Activated CD4-positive, alpha-beta T cell treated with anti-CD3 and anti-CD28 coated beads for 48 hours (primary cell): Measurements from ENCODE around the gene PHC2.
A peak's percentile ranks its signal among the peaks of the same experiment; 100 is the strongest.

Source experiments
- DNase-seq: peaks from one replicate; pipeline ENCODE4 v3.0.0-alpha.2; 2020

The PHC2 gene

DNA sequence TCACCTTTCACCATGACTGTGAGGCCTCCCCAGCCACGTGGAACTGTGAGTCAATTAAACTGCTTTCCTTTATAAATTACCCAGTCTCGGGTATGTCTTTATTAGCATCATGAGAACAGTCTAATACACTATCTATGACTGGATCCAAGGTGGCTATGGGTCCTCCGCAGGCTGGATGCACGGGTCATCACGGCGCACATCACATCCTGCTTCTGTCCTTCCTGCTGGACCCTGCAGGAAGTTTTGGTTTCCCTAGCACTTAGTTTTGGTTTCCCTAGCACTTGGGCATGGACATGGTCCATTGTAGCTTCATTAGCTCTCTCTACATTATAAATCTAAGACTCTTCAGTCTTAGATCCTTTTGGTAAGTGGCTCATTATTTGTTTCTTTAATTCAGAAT lies 14.2 kb upstream of the PHC2 start:
- DNase-seq = no peak

- DNase-seq = no peak
Observed at GRCh38 chr1:33443705-33444180, 12.8 kb upstream of the PHC2 start.

DNA sequence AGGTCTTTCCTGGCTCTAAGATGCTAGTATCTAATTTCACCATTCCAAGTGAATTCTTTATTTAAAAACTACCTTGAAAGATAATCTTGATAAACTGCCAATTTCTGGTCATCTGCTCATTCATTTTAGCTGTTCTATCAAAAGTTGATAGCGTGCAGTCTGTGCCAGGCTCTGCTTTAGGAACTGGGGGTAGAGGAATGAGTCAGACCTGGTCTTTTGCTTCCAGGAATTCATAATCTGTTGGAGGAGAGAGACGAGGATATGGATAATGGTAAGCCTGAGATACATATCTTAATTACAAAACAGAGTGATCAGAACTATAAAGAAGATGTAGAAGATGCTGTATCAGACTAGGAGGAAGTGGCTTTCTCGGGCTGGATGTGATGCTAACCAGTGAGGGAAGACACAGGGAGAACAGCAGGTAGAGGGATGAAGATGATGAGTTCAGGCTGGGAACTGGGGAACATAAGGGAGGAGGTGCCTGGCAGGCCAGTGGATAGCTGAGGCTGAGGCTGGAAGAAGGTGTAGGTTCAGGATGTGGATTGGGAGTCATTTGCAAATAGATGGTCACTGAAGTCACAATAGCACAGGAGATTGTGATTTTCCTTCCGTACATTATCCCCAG lies 12.3 kb upstream of the PHC2 start:
- DNase-seq = no peak

DNA sequence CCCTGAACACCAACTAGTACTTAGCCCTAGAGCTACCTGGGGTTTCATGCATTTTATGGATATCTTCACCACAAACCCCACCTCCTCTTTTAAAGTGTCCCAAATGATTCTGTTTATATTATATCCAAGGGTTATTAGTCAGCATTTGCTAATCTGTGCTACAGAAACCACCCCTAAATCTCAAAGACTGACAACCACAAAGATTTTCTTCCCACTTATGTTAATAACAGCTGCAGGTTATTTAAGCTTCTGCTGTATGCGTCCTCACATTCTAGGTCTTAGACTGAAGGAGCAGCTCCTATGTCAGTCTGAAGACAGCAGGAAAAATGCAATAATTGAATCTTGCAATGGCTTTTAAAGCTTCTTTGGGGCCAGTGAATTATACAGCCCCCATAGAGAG lies 11.2 kb upstream of the PHC2 start:
- no peak for DNase-seq

GRCh38 chr1:33441088-33441745 lies 10.3 kb upstream of the PHC2 start:
- no peak for DNase-seq

DNA sequence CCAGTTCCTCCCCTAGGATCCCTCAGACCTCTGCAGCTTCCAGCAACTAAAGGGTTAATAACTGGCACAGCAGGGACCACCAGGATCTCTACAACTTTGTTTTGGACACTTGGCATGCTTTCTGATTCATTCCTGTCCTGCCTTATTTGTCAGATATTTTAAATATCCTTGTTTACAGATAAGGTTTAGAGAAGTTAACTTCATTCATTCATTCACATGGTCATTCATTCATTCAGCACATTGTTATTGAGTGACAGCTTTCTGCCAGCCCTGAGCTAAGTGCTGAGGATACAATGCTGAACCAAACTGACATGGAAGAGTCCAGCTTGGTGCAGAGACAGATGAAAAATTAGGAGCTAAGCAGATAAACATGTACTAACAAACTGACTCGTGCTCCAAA lies 8.8 kb upstream of the PHC2 start:
- DNase-seq = no peak

GRCh38 chr1:33438364-33439160 lies 7.7 kb upstream of the PHC2 start:
- no peak for DNase-seq

DNA sequence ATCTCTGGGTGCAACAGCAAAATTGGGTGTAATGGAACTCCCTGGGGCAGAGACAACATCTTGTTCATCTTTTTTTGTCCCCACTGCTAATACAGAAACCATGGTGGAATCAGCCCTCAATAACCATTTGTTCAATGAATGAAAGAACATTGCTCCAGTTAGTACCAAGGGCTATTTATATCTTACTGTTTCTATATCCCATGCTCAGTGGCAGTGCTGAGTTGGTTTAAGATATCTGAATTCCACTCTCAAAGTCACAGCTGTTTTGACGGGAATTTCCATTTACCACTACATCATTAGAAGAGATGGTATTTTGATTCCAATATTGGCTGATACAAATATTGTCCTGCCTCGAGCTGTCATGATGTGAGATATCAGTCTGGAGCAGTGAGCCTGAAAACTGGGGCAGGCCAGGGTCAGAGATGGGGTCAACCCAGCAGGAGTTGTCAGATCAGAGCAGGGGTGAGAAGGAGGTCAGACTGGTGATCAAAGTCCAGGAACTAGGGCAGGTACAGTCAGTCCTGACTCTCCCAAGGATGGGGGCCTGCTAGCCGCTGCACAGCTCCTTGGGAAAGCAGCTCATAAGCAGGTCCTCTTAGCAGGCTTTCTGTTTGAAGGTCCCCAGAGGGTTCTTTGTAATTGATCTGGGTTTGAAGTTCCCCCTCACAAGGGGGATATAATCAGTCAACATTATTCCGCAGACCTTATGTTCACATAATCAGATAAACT lies 5.8 kb upstream of the PHC2 start:
- DNase-seq = no peak

GRCh38 chr1:33435096-33435820 lies 4.4 kb upstream of the PHC2 start:
- DNase-seq = no peak

DNA sequence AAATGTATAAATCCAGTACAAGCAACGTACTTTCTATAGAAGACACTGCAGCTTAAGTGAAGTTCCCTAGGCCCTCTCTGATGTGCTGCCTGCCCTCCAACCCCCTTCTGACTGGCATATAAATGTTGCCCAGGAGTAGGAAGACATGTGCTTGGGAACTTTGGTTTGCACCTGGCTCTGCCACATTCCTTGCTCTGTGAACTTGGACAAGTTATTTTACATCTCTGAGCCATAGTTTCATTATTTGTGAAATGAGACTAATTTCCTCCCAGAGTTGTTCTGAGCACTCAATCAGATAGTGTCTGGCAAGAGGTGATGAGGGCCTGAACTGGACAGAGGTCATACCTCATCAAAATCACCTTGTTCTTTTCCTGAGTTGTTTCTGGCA lies 3.5 kb upstream of the PHC2 start:
- DNase-seq = no peak

DNA sequence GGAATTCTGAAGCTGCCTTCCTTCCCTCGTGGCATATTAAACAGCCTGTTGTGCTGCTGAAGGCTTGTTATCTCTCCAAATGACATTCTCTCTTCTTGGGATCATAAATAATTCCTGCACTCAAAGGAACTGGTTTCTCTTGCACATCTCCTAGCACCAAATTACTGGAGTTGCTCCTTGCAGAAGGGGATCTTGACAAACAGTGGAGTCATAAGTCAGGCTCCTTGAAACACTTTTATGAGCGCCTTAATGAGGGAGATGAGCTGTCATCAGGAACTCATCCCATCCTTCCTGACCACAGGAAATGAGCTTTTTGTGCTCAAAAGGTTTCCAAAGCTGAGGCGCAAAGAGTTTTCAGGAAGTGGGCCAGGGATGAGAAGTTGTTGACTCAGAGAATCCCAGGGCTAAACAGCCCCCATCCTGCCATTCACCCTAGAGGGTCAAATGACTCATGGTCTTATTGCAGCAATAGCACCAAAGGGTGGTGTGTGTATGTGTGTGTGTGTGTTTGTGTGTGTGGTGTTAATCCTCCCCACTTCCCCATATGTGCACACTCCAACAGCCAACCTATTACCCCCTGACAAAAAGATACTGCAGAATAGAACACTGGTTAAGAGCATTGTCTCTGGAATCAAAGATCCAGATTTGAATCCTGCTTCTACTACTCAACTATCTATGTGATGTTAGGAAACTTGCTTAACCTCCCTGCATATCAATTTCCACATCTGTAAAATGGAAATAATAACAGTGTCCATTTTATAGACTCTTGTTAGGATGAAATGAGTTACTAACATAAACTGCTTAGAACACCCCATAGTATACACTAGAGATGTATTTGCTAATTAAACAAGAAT lies 2.8 kb upstream of the PHC2 start:
- DNase-seq = peak; percentile 7

DNA sequence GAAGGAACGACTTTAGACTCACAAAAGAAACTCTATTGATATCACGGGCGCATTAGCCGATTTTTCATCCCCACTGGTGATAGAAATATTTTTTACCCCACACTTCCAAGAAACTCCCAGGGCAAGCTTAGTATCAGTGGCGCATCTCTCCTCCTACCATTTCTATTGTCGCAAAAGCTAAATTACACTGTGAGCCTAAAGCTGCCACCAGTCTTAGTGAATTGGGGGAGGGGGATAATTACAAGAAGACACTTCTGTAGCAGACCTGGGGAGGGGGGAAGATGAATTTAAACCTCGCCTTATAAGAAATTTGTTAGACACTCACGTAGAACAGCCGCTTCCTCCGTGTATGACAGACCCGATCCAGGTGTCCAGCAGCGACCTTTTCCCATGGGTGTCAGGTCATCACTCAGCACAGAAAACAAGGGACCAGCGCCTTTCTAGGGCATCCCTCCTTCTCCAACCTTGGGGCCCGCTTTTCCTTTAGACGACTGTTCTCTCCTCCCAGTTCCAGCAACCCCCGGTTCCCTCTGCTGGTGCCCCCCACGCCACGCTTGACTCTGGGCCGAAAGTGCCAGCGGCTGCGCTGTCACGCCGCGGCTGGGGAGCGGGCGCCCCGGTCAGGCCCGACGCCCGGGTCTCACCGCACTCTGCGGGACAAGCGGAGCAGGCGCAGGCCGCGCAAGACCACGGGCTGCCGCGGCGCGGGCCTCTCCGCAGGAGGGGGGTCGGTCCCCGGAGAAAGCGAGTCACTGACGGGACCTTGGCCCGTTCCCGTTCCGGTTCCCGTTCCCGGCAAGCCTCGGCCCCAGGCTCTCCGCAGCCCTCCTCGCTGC lies 821 bp downstream of the PHC2 start:
- DNase-seq = peak; percentile 10

- no peak for DNase-seq
Observed at GRCh38 chr1:33429332-33429731, 1.6 kb downstream of the PHC2 start.

DNA sequence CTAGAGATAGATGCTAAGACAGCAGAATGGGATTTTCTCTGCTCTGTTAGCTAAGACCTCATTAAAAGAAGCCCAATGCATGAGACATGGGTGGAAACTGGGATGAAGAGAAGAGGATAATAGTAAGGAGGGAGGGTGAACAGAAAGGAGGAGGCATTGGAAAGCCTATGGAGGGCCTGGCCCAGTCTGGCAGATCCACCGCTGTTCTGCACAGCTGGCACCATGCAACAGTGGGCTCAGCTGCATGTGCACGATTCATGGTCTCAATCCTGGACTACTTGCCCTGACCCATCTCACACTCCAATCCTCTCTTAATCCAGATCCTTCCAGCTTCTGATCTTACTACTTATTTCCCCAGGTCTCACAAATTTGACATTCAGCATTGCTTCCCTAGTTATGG lies 2.2 kb downstream of the PHC2 start:
- no peak for DNase-seq

GRCh38 chr1:33426916-33427315 lies 4.0 kb downstream of the PHC2 start:
- DNase-seq = no peak

DNA sequence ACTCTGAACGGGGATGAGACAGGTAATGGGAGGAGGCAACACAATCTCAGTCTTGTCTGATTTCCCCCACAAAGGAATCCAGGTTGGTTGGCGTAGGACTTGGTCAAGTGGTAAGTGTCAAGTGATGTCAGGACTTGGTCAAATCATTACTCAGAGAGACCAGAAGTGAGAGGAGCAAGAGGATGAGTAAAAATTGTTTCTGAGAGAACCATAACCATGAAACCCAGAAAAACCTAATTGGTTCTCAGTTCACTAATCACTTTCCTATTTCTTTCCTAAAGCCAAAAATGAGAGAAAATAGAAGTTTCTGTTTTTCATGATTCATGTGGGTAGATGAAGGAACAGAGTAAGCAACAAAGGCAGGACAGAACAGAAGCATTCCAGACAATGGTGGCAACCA lies 5.0 kb downstream of the PHC2 start:
- DNase-seq = no peak

DNA sequence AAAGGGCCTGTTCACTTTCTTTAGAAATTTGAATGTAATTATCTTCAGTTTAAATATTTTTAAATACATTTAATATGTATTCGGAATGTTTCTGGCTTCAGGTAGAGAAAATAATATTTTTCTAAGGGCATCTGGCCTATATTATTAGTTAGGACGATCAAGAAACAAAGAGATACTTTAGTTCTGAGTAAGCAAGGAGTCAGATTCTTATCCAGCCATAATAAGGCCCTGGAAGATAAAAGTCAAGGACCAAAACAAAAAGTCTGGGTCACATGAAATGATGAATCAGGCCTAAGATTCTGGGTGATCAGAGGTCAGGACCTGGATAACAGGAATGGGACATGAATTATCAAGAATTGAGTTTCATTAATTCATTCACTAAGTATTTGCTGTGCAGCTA lies 6.3 kb downstream of the PHC2 start:
- no peak for DNase-seq

DNA sequence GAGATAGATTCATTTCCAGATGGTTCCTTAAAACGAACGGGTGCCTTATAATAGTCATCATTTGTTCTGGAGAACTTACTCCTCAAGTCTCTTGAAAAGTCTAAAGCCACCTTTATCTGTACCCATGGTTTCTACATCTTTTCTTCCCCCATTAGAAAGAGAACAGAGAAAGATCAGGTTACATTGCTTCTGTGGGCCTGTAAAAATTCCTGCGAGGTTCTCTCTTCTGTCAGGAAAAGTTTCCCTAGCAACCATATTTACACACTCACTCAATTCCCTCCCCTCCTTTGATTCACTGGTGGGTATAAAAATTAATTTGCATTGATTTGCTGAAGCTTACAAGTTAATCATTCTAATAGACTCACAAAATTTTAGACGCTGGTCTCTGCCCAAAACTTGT lies 6.7 kb downstream of the PHC2 start:
- no peak for DNase-seq

GRCh38 chr1:33420870-33421775 lies 9.8 kb downstream of the PHC2 start:
- DNase-seq = no peak

DNA sequence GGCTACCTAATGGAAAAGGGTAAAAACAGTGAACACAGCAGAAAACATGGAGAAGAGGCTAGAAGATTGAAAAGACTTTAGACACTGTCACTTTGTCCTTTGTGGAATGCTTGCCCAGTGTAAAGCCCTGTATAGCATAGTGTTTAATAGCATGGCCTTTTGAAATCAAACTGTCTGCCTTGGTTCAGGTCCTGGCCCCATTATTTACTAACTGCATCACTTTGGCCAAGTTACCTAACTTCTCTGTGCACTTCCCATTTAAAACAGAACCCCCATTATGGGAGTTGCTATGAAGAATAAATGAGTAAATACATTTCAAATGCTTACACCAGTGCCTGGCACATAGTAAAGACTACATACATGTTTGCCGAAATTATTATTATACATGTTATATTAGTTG lies 12.1 kb downstream of the PHC2 start:
- no peak for DNase-seq
